HG03280 (cell line): ENCODE data around the gene MAP7.
"Not testable (repeated sequence)": the region's sequence is repeated elsewhere in the genome, so short reads cannot be mapped to it uniquely, and the experiment has no call there.

Source experiments
- ATAC-seq: cut with Tn5 transposase; IDR thresholded peaks from one replicate; pipeline ENCODE4 v1.9.1; 2021; ENCODE audit warnings: mild to moderate bottlenecking, moderate library complexity; ENCODE audit not compliant: unreplicated experiment

Gene MAP7

GRCh38 chr6:136510299-136510698 is 39.9 kb downstream of the MAP7 start:
- no peak for ATAC-seq

- ATAC-seq: no peak
Observed at GRCh38 chr6:136508725-136509392, 41.4 kb downstream of the MAP7 start.

- no peak for ATAC-seq
Observed at GRCh38 chr6:136506124-136506799, 44.0 kb downstream of the MAP7 start.

GRCh38 chr6:136503303-136504029 is 46.8 kb downstream of the MAP7 start:
- no peak for ATAC-seq

- ATAC-seq: no peak
Observed at GRCh38 chr6:136502786-136503185, 47.4 kb downstream of the MAP7 start.

GRCh38 chr6:136501514-136501913 is 48.7 kb downstream of the MAP7 start:
- ATAC-seq: no peak

GRCh38 chr6:136501096-136501495 is 49.1 kb downstream of the MAP7 start:
- no peak for ATAC-seq

- ATAC-seq: no peak
Observed at GRCh38 chr6:136500414-136500813, 49.8 kb downstream of the MAP7 start.

- ATAC-seq: no peak
Observed at GRCh38 chr6:136499370-136499769, 50.9 kb downstream of the MAP7 start.

- ATAC-seq: not testable (repeated sequence)
Observed at GRCh38 chr6:136496449-136496848, 53.8 kb downstream of the MAP7 start.

GRCh38 chr6:136494710-136495109 is 55.5 kb downstream of the MAP7 start:
- no peak for ATAC-seq

GRCh38 chr6:136494059-136494458 is 56.2 kb downstream of the MAP7 start:
- ATAC-seq: no peak

GRCh38 chr6:136492409-136492808 is 57.8 kb downstream of the MAP7 start:
- no peak for ATAC-seq

GRCh38 chr6:136491754-136492153 is 58.5 kb downstream of the MAP7 start:
- no peak for ATAC-seq

- no peak for ATAC-seq
Observed at GRCh38 chr6:136491251-136491650, 59.0 kb downstream of the MAP7 start.

GRCh38 chr6:136489689-136490033 is 60.6 kb downstream of the MAP7 start:
- not testable (repeated sequence) for ATAC-seq

GRCh38 chr6:136487759-136488425 is 62.3 kb downstream of the MAP7 start:
- no peak for ATAC-seq

GRCh38 chr6:136486357-136486756 is 63.9 kb downstream of the MAP7 start:
- no peak for ATAC-seq

GRCh38 chr6:136483906-136484305 is 66.3 kb downstream of the MAP7 start:
- no peak for ATAC-seq

- ATAC-seq: not testable (repeated sequence)
Observed at GRCh38 chr6:136483005-136483404, 67.2 kb downstream of the MAP7 start.

GRCh38 chr6:136477548-136477947 is 72.7 kb downstream of the MAP7 start:
- no peak for ATAC-seq

GRCh38 chr6:136475686-136476085 is 74.5 kb downstream of the MAP7 start:
- no peak for ATAC-seq
